HG03571 (cell line): ENCODE measurements around the gene PIEZO2.

Source experiments
- ATAC-seq: cut with Tn5 transposase; IDR thresholded peaks from one replicate; pipeline ENCODE4 v1.9.1; 2021; ENCODE audit not compliant: unreplicated experiment

PIEZO2 gene

GRCh38 chr18:11070593-11070992, 78.8 kb downstream of the PIEZO2 start:
- no peak for ATAC-seq

- ATAC-seq, result no peak
Observed at GRCh38 chr18:11066038-11066437, 83.3 kb downstream of the PIEZO2 start.

GRCh38 chr18:11064727-11065460, 84.5 kb downstream of the PIEZO2 start:
- no peak for ATAC-seq

- no peak for ATAC-seq
Observed at GRCh38 chr18:11064106-11064505, 85.3 kb downstream of the PIEZO2 start.

- ATAC-seq, result no peak
Observed at GRCh38 chr18:11055721-11056120, 93.6 kb downstream of the PIEZO2 start.

GRCh38 chr18:11054497-11054896, 94.9 kb downstream of the PIEZO2 start:
- no peak for ATAC-seq

- ATAC-seq, result no peak
Observed at GRCh38 chr18:11053293-11053692, 96.1 kb downstream of the PIEZO2 start.

GRCh38 chr18:11052800-11053199, 96.6 kb downstream of the PIEZO2 start:
- ATAC-seq, result no peak

- no peak for ATAC-seq
Observed at GRCh38 chr18:11051462-11051861, 97.9 kb downstream of the PIEZO2 start.

GRCh38 chr18:11050966-11051365, 98.4 kb downstream of the PIEZO2 start:
- ATAC-seq, result no peak

GRCh38 chr18:11047817-11048216, 101.6 kb downstream of the PIEZO2 start:
- ATAC-seq, result no peak

GRCh38 chr18:11047156-11047555, 102.2 kb downstream of the PIEZO2 start:
- no peak for ATAC-seq

- no peak for ATAC-seq
Observed at GRCh38 chr18:11046140-11046539, 103.2 kb downstream of the PIEZO2 start.

- ATAC-seq, result no peak
Observed at GRCh38 chr18:11043694-11044093, 105.7 kb downstream of the PIEZO2 start.

- ATAC-seq, result no peak
Observed at GRCh38 chr18:11042247-11042646, 107.1 kb downstream of the PIEZO2 start.

GRCh38 chr18:11040823-11041656, 108.3 kb downstream of the PIEZO2 start:
- ATAC-seq, result no peak

- no peak for ATAC-seq
Observed at GRCh38 chr18:11040359-11040758, 109.0 kb downstream of the PIEZO2 start.

- ATAC-seq, result no peak
Observed at GRCh38 chr18:11037533-11038240, 111.7 kb downstream of the PIEZO2 start.

- no peak for ATAC-seq
Observed at GRCh38 chr18:11035814-11036495, 113.4 kb downstream of the PIEZO2 start.

- ATAC-seq, result no peak
Observed at GRCh38 chr18:11035376-11035775, 114.0 kb downstream of the PIEZO2 start.

GRCh38 chr18:11034884-11035283, 114.5 kb downstream of the PIEZO2 start:
- no peak for ATAC-seq
